Spleen (tissue), 7 donors: Measurements from ENCODE around the gene GAPDHS.

ENCODE experiments used
- POLR2A ChIP-seq, 3 donors: fragments of 450-650 bp; IDR thresholded peaks; one replicate each; pipeline ENCODE4 v1.5.1; 2017; ENCODE audit warnings: antibody characterized with exemption in 3 of 3, mild to moderate bottlenecking in 1 of 3
- TF ChIP-seq, protein P1 (sequence below), 11 experiments: fragments of 200-600 bp in 7 of 11; fragments of 450-650 bp in 4 of 11; sonication (generic) in 4 of 11; IDR thresholded peaks in 8 of 11; conservative IDR thresholded peaks in 3 of 11; 1 replicate in 7 of 11; 2 replicates in 4 of 11; pipeline versions ENCODE4 v1.4.0 to v1.8.0; 2016 to 2021; ENCODE audit warnings: antibody characterized with exemption in 11 of 11, inconsistent platforms in 4 of 11, mild to moderate bottlenecking in 1 of 11
- donor health status: DM: no; HTN: no; CAD: no; lungs with moderate emphysema.
- donor health status: DM: no; HTN: no; CAD: no.
- donor health status: DM: no; HTN: no; CAD: no.

DNA sequence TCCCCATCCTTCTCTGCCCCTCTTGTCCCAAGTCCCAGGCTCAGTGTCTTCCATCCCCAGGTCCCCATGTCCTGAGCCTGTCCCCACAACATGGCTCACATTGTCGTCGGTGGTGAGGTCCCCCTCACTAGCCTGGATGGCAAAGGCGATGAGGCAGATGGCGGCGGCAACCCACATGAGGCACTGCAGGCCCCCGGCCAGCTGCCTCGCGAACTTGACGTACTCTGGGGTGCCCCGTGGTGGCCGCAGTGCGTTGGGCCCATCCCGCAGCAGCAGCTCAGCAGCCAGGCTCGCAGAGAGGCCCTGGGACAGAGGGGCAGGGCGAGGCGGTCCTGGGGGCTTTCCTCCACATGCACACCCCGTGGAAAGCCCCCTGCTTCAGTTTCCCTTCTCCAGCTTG lies 29.1 kb downstream of the GAPDHS start:
- TF ChIP-seq, protein P1, sequence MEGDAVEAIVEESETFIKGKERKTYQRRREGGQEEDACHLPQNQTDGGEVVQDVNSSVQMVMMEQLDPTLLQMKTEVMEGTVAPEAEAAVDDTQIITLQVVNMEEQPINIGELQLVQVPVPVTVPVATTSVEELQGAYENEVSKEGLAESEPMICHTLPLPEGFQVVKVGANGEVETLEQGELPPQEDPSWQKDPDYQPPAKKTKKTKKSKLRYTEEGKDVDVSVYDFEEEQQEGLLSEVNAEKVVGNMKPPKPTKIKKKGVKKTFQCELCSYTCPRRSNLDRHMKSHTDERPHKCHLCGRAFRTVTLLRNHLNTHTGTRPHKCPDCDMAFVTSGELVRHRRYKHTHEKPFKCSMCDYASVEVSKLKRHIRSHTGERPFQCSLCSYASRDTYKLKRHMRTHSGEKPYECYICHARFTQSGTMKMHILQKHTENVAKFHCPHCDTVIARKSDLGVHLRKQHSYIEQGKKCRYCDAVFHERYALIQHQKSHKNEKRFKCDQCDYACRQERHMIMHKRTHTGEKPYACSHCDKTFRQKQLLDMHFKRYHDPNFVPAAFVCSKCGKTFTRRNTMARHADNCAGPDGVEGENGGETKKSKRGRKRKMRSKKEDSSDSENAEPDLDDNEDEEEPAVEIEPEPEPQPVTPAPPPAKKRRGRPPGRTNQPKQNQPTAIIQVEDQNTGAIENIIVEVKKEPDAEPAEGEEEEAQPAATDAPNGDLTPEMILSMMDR (IDR thresholded peaks at IDR 0.05 in 8 of 11, conservative IDR thresholded peaks at IDR 0.05 in 3 of 11), result no peak
- no peak for TF ChIP-seq POLR2A (IDR thresholded peaks at IDR 0.05)
